ENCODE results near the gene PDE6B.

DNA sequence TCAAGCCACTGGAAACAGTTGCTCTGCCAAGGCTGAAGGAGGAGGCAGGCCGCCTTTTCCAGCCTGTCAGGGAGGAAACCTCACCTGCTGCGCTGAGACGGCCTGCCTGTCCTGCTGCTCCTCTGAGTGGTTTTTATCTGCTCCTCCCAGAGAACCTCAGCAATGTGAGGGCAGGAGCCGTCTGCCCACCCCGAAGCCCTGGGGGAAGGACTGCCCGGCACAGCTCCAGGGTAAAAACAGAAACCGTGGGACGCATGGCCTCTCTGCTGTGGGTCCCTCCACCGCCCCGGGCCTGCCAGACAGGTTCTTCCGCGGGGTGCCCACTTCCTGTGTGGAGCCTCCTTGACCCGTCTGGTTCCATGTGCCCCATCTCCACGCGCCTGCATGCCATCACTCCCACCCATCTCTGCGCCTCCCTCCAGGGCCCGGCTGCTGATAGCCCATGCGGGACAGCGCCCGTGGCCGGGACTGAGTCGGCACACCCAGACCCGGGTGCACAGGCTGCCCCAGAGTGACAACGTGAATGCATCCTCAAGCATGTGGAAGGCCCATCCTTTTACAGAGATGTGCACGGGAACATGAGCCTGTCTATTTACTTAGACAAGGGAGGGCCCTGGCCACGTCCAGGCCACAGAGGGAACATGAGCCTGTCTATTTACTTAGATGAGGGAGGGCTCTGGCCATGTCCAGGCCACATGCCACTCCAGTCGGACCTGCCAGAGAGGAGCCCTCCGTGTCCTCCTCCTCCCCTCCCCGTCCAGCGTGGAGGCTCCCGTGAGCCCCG lies 67.6 kb downstream of the PDE6B start:
- TF ChIP-seq CTCF (IDR thresholded peaks at IDR 0.05; ENCODE audit: poor library complexity, severe bottlenecking) (no peak), EP300 (conservative IDR thresholded peaks at IDR 0.05; ENCODE audit: poor library complexity, severe bottlenecking) (no peak), EZH2 (IDR thresholded peaks at IDR 0.05; ENCODE audit: borderline replicate concordance, insufficient read depth, low read length, poor library complexity, severe bottlenecking) (no peak), POLR2AphosphoS5 (IDR thresholded peaks at IDR 0.05) (no peak)
- TF ChIP-seq, protein P1, sequence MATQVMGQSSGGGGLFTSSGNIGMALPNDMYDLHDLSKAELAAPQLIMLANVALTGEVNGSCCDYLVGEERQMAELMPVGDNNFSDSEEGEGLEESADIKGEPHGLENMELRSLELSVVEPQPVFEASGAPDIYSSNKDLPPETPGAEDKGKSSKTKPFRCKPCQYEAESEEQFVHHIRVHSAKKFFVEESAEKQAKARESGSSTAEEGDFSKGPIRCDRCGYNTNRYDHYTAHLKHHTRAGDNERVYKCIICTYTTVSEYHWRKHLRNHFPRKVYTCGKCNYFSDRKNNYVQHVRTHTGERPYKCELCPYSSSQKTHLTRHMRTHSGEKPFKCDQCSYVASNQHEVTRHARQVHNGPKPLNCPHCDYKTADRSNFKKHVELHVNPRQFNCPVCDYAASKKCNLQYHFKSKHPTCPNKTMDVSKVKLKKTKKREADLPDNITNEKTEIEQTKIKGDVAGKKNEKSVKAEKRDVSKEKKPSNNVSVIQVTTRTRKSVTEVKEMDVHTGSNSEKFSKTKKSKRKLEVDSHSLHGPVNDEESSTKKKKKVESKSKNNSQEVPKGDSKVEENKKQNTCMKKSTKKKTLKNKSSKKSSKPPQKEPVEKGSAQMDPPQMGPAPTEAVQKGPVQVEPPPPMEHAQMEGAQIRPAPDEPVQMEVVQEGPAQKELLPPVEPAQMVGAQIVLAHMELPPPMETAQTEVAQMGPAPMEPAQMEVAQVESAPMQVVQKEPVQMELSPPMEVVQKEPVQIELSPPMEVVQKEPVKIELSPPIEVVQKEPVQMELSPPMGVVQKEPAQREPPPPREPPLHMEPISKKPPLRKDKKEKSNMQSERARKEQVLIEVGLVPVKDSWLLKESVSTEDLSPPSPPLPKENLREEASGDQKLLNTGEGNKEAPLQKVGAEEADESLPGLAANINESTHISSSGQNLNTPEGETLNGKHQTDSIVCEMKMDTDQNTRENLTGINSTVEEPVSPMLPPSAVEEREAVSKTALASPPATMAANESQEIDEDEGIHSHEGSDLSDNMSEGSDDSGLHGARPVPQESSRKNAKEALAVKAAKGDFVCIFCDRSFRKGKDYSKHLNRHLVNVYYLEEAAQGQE (IDR thresholded peaks at IDR 0.05; ENCODE audit: borderline replicate concordance): no peak
